Omental fat pad (tissue), 4 donors: ENCODE measurements around the gene AMBRA1. TPM values are rescaled to one million over a fixed set of nuclear protein-coding genes. Genes with fewer than 3 reads are reported as not detected.

Source experiments
- ATAC-seq: fragments of 150-250 bp; one replicate; pipeline ENCODE4 v1.9.1; 2016; ENCODE audit warnings: mild to moderate bottlenecking, moderate library complexity; ENCODE audit not compliant: low FRiP score
- DNase-seq: peaks from one replicate; pipeline ENCODE4 v3.0.0-alpha.2; 2019; ENCODE audit warnings: low spot score
- CTCF ChIP-seq, 3 donors: fragments of 450-650 bp; IDR thresholded peaks; one replicate each; pipeline ENCODE4 v1.5.1; 2016 to 2017; ENCODE audit warnings: antibody characterized with exemption in 3 of 3, mild to moderate bottlenecking in 3 of 3, moderate library complexity in 2 of 3
- total RNA-seq, 4 donors: library from RNA; depleted of rRNA; stranded (reverse); fragments of >200 nt; gene quantifications; one replicate each; pipeline ENCODE4 v1.1.0, GENCODE V29; 2016

The AMBRA1 gene
- total RNA-seq, 4 donors from 2014 or later = 19.2 to 41.0 (median 23.5) TPM

- DNase-seq = no peak
- no peak for TF ChIP-seq CTCF (IDR thresholded peaks at IDR 0.05)
- no peak for ATAC-seq
Measured at GRCh38 chr11:46444305-46444704, 149.5 kb downstream of the AMBRA1 start.

- DNase-seq (no peak), ATAC-seq (no peak)
- TF ChIP-seq CTCF (IDR thresholded peaks at IDR 0.05) = no peak
Measured at GRCh38 chr11:46438211-46438610, 155.6 kb downstream of the AMBRA1 start.

- no peak for ATAC-seq
- no peak for DNase-seq
Measured at GRCh38 chr11:46437122-46437689, 156.6 kb downstream of the AMBRA1 start.

GRCh38 chr11:46436113-46436512, 157.7 kb downstream of the AMBRA1 start:
- ATAC-seq = no peak
- TF ChIP-seq CTCF (IDR thresholded peaks at IDR 0.05) = no peak
- DNase-seq = no peak

More at GRCh38 chr11:46437122-46437689, 156.6 kb downstream of the AMBRA1 start:
- no peak for TF ChIP-seq CTCF (IDR thresholded peaks at IDR 0.05)

- DNase-seq (no peak), ATAC-seq (no peak)
- no peak for TF ChIP-seq CTCF (IDR thresholded peaks at IDR 0.05)
Measured at GRCh38 chr11:46435679-46436078, 158.1 kb downstream of the AMBRA1 start.

- ATAC-seq (no peak), DNase-seq (no peak)
- no peak for TF ChIP-seq CTCF (IDR thresholded peaks at IDR 0.05)
Measured at GRCh38 chr11:46431211-46431610, 162.6 kb downstream of the AMBRA1 start.

- no peak for TF ChIP-seq CTCF (IDR thresholded peaks at IDR 0.05)
- DNase-seq (no peak), ATAC-seq (no peak)
Measured at GRCh38 chr11:46429717-46430116, 164.1 kb downstream of the AMBRA1 start.
